ENCODE measurements around the gene DRAXIN. TPM values are rescaled to one million over a fixed set of nuclear protein-coding genes. Genes with fewer than 3 reads are reported as not detected.
A peak's percentile ranks its signal among the peaks of the same experiment; 100 is the strongest.

The DRAXIN gene
- total RNA-seq, 4 donors from 2014 or later, result not detected

DNA sequence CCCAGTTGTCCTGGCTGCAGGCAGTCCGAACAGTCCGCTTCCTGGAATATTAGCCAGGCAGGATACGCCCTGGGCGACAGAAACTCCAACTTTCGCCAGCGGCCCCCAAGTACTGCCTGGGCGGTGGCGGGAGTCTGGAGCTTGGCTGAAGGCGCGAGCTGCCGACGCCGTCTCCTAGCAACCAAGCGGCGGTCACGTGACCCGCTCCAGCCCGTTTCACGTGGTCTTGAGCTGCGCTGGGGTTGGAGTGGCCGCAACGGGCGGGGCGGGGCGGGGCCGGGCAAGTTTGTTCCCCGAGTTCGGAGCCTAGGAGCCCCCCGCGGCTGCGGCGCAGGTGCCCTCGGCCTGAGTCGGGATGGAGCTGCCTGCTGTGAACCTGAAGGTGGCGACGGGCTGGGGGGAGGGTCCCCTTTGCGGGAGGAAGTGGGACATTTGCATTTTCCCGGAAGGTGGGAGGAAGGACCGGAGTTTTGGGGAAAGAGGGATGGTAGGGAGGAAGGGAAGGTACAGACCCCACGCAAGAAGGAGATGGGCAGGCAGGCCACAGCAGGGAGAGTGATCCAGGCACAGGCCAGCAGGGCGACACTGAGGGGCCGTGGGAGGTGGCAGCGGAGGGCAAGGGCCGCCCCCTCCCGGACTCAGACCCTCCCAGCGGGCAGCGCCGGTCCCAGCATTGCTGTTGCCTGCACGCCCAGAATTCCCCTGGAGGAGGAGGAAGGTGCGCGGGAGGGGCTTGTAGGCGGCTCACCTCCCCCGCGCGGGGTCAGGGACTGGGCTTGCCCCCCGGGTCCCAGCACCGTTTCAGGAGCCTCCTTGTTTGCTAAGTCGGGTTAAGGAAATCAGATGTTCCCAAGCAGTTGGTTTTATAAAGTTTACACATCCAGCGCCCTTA is 44.6 kb downstream of the DRAXIN start, which contains the start of gene AGTRAP:
TSS of gene AGTRAP (plus strand) at position 283 of the 892 bp plus-strand sequence. CDS start at position 356, 73 bp downstream.
- TF ChIP-seq, protein P1, sequence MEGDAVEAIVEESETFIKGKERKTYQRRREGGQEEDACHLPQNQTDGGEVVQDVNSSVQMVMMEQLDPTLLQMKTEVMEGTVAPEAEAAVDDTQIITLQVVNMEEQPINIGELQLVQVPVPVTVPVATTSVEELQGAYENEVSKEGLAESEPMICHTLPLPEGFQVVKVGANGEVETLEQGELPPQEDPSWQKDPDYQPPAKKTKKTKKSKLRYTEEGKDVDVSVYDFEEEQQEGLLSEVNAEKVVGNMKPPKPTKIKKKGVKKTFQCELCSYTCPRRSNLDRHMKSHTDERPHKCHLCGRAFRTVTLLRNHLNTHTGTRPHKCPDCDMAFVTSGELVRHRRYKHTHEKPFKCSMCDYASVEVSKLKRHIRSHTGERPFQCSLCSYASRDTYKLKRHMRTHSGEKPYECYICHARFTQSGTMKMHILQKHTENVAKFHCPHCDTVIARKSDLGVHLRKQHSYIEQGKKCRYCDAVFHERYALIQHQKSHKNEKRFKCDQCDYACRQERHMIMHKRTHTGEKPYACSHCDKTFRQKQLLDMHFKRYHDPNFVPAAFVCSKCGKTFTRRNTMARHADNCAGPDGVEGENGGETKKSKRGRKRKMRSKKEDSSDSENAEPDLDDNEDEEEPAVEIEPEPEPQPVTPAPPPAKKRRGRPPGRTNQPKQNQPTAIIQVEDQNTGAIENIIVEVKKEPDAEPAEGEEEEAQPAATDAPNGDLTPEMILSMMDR (IDR thresholded peaks at IDR 0.05), result no peak
- peak; percentile 63 for ATAC-seq (ENCODE audit: low FRiP score)
- peak; percentile 89 for DNase-seq (ENCODE audit: low spot score)

- ATAC-seq (ENCODE audit: low FRiP score), result peak; percentile 80
- peak; percentile 38 for DNase-seq (ENCODE audit: low spot score)
- TF ChIP-seq, protein P1 (IDR thresholded peaks at IDR 0.05), result no peak
These were observed 45.5 kb downstream of the DRAXIN start for GRCh38 chr1:11736746-11737639.

DNA sequence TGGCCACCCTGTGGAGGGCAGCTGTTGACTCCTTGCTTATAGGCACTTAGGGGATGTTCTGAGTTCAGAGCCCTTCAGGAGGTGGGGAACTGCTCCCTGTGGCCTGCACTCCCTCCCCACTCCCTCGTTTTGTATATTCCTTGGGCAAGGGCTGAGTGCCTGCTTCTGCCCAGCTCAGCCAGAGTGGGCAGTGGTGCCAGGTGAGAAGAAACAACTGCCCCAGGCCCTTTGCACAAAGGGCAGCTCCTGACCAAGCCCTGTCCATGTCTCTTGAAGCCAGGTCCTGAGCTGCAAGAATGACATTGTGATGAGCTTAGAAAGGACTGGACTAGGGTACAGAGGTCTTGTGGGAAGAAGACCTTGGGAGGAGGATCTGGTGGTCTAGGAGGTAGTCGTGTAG is 46.6 kb downstream of the DRAXIN start:
- no peak for DNase-seq (ENCODE audit: low spot score)
- TF ChIP-seq, protein P1 (IDR thresholded peaks at IDR 0.05), result no peak
- no peak for ATAC-seq (ENCODE audit: low FRiP score)

DNA sequence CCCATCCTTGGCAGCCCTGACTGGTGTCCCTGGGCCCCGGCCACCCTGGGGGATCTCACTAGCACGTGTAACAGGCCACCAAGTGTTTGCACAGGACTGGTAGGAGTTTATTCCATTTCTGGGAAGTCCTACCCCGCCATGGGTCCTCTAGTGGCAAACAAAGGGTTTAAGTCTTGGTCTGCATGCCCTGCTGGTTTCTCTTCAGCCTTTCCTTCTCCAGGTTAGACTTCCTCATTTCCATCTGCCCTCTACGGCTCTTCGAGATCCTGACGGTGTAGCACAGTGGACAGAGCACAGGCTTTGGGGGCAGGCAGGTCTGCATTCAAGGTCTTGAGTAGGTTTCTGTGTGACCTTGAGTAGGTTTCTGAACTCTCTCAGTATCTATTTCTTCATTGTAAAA is 47.3 kb downstream of the DRAXIN start:
- ATAC-seq (ENCODE audit: low FRiP score), result no peak
- no peak for DNase-seq (ENCODE audit: low spot score)
- TF ChIP-seq, protein P1 (IDR thresholded peaks at IDR 0.05), result no peak

GRCh38 chr1:11740258-11741192 is 49.0 kb downstream of the DRAXIN start:
- DNase-seq (ENCODE audit: low spot score), result no peak
- ATAC-seq (ENCODE audit: low FRiP score), result no peak
- TF ChIP-seq, protein P1 (IDR thresholded peaks at IDR 0.05), result no peak

GRCh38 chr1:11741482-11741881 is 50.0 kb downstream of the DRAXIN start:
- no peak for DNase-seq (ENCODE audit: low spot score)
- TF ChIP-seq, protein P1 (IDR thresholded peaks at IDR 0.05), result no peak
- ATAC-seq (ENCODE audit: low FRiP score), result no peak
